ENCODE measurements around the gene KIFBP. TPM values are rescaled to one million over a fixed set of nuclear protein-coding genes. Genes with fewer than 3 reads are reported as not detected.

The KIFBP gene
- total RNA-seq, 1 donor from 2014 or later: 26.7 TPM

- Mint-ChIP-seq H3K4me1 (ENCODE audit: low read depth) (no peaks in the 10 kb centered on the region), H3K9me3 (ENCODE audit: low read depth) (no peaks in the 10 kb centered on the region), H3K27ac (no peak overlapping the region), H3K27me3 (peaks cover 10% of the 10 kb centered on the region), H3K4me3 (ENCODE audit: low read depth) (no peak overlapping the region), H3K36me3 (ENCODE audit: insufficient read depth) (no peaks in the 10 kb centered on the region)
- no peak for TF ChIP-seq CTCF (IDR thresholded peaks at IDR 0.05; ENCODE audit: unreplicated experiment)
- DNase-seq (ENCODE audit: low spot score, unreplicated experiment): no peak
These were observed 53.8 kb downstream of the KIFBP start for GRCh38 chr10:69042417-69042816.

GRCh38 chr10:69042838-69043237 lies 54.2 kb downstream of the KIFBP start:
- Mint-ChIP-seq H3K36me3 (ENCODE audit: insufficient read depth) (no peaks in the 10 kb centered on the region), H3K4me3 (ENCODE audit: low read depth) (no peak overlapping the region), H3K27me3 (peaks cover 6% of the 10 kb centered on the region), H3K4me1 (ENCODE audit: low read depth) (no peaks in the 10 kb centered on the region), H3K9me3 (ENCODE audit: low read depth) (no peaks in the 10 kb centered on the region), H3K27ac (no peak overlapping the region)
- DNase-seq (ENCODE audit: low spot score, unreplicated experiment): no peak
- TF ChIP-seq CTCF (IDR thresholded peaks at IDR 0.05; ENCODE audit: unreplicated experiment): no peak

GRCh38 chr10:69043931-69044531 lies 55.4 kb downstream of the KIFBP start:
- no peak for DNase-seq (ENCODE audit: low spot score, unreplicated experiment)
- H3K9me3 Mint-ChIP-seq (ENCODE audit: low read depth): no peaks in the 10 kb centered on the region
- H3K4me1 Mint-ChIP-seq (ENCODE audit: low read depth): no peaks in the 10 kb centered on the region
- H3K36me3 Mint-ChIP-seq (ENCODE audit: insufficient read depth): no peaks in the 10 kb centered on the region
- H3K27me3 Mint-ChIP-seq: peaks cover 6% of the 10 kb centered on the region
- H3K4me3 Mint-ChIP-seq (ENCODE audit: low read depth): no peak overlapping the region
- H3K27ac Mint-ChIP-seq: no peak overlapping the region
- no peak for TF ChIP-seq CTCF (IDR thresholded peaks at IDR 0.05; ENCODE audit: unreplicated experiment)

GRCh38 chr10:69044546-69044945 lies 55.9 kb downstream of the KIFBP start:
- H3K27me3 Mint-ChIP-seq: peaks cover 6% of the 10 kb centered on the region
- no peak for DNase-seq (ENCODE audit: low spot score, unreplicated experiment)
- no peak overlapping the region for H3K27ac Mint-ChIP-seq
- no peak overlapping the region for H3K4me3 Mint-ChIP-seq (ENCODE audit: low read depth)
- H3K9me3 Mint-ChIP-seq (ENCODE audit: low read depth): no peaks in the 10 kb centered on the region
- no peaks in the 10 kb centered on the region for H3K4me1 Mint-ChIP-seq (ENCODE audit: low read depth)
- no peak for TF ChIP-seq CTCF (IDR thresholded peaks at IDR 0.05; ENCODE audit: unreplicated experiment)
- H3K36me3 Mint-ChIP-seq (ENCODE audit: insufficient read depth): no peaks in the 10 kb centered on the region

- Mint-ChIP-seq H3K36me3 (ENCODE audit: insufficient read depth) (no peaks in the 10 kb centered on the region), H3K4me1 (ENCODE audit: low read depth) (no peaks in the 10 kb centered on the region), H3K4me3 (ENCODE audit: low read depth) (no peak overlapping the region), H3K27ac (no peak overlapping the region), H3K9me3 (ENCODE audit: low read depth) (no peaks in the 10 kb centered on the region), H3K27me3 (peaks cover 6% of the 10 kb centered on the region)
- no peak for DNase-seq (ENCODE audit: low spot score, unreplicated experiment)
- no peak for TF ChIP-seq CTCF (IDR thresholded peaks at IDR 0.05; ENCODE audit: unreplicated experiment)
These were observed 57.1 kb downstream of the KIFBP start for GRCh38 chr10:69045441-69046300.

Data from progenitor cell of endocrine pancreas (in vitro differentiated cells).